Endothelial cell (in vitro differentiated cells): ENCODE data around the gene METTL27. TPM values are rescaled to one million over a fixed set of nuclear protein-coding genes. Genes with fewer than 3 reads are reported as not detected.

ENCODE experiments used
- DNase-seq: peaks from one replicate; pipeline ENCODE4 v3.0.0; 2021; ENCODE audit warnings: low spot score
- H3K27ac Mint-ChIP-seq: one replicate; pipeline ENCODE4 v1.8.0; 2021; ENCODE audit warnings: mixed read lengths, inconsistent platforms; ENCODE audit not compliant: unreplicated experiment
- H3K27me3 Mint-ChIP-seq: one replicate; pipeline ENCODE4 v1.8.0; 2021; ENCODE audit warnings: mild to moderate bottlenecking, moderate library complexity, mixed read lengths, inconsistent platforms; ENCODE audit not compliant: unreplicated experiment
- H3K36me3 Mint-ChIP-seq: one replicate; pipeline ENCODE4 v1.8.0; 2021; ENCODE audit warnings: mild to moderate bottlenecking, low read depth, mixed read lengths, inconsistent platforms; ENCODE audit not compliant: unreplicated experiment
- H3K4me1 Mint-ChIP-seq: one replicate; pipeline ENCODE4 v1.8.0; 2021; ENCODE audit warnings: mild to moderate bottlenecking, mixed read lengths, inconsistent platforms; ENCODE audit not compliant: unreplicated experiment
- H3K4me3 Mint-ChIP-seq: one replicate; pipeline ENCODE4 v1.8.0; 2021; ENCODE audit warnings: mild to moderate bottlenecking, mixed read lengths, inconsistent platforms; ENCODE audit not compliant: unreplicated experiment
- H3K9me3 Mint-ChIP-seq: one replicate; pipeline ENCODE4 v1.8.0; 2021; ENCODE audit warnings: mixed read lengths, inconsistent platforms; ENCODE audit not compliant: unreplicated experiment
- CTCF ChIP-seq: fragments of 200-600 bp; sonication (generic); IDR thresholded peaks from one replicate; pipeline ENCODE4 v1.5.0; 2021; ENCODE audit warnings: antibody characterized with exemption; ENCODE audit not compliant: unreplicated experiment
- total RNA-seq: library from RNA; stranded (reverse); fragmentation: NEBNext Ultra II Directional; extraction: Animal tissue kit (Norgen Biotek cat#: 25700); gene quantifications from one replicate; pipeline ENCODE4 v1.2.1, GENCODE V29; 2021; ENCODE audit not compliant: unreplicated experiment

Gene METTL27
- total RNA-seq, 1 donor from 2014 or later: 6.1 TPM

- H3K9me3 Mint-ChIP-seq: no peaks in the 10 kb centered on the region
- no peak for DNase-seq
- no peaks in the 10 kb centered on the region for H3K4me1 Mint-ChIP-seq
- TF ChIP-seq CTCF: no peak
- H3K4me3 Mint-ChIP-seq: no peak overlapping the region
- H3K27me3 Mint-ChIP-seq: no peaks in the 10 kb centered on the region
- no peak overlapping the region for H3K27ac Mint-ChIP-seq
- no peaks in the 10 kb centered on the region for H3K36me3 Mint-ChIP-seq
These were observed 55.7 kb downstream of the METTL27 start for GRCh38 chr7:73786588-73786987.

Other genes starting within 250 kb of the METTL27 start
- 8.7 TPM for gene MLXIPL, start 218.0 kb downstream of the METTL27 start, total RNA-seq
- 9.8 TPM for gene VPS37D, start 174.7 kb downstream of the METTL27 start, total RNA-seq
- gene DNAJC30, start 159.1 kb downstream of the METTL27 start, total RNA-seq: 10.3 TPM
- 50.6 TPM for gene BUD23, start 158.9 kb downstream of the METTL27 start, total RNA-seq
- 13.2 TPM for gene STX1A, start 122.8 kb downstream of the METTL27 start, total RNA-seq
- gene ABHD11, start 103.7 kb downstream of the METTL27 start, total RNA-seq: 16.4 TPM
- gene CLDN3, start 72.2 kb downstream of the METTL27 start, total RNA-seq: 0.36 TPM
- gene CLDN4, start 11.5 kb downstream of the METTL27 start, total RNA-seq: 1.6 TPM
- not detected for gene TMEM270, start 18.6 kb upstream of the METTL27 start, total RNA-seq
- 44.8 TPM for gene ELN, start 185.7 kb upstream of the METTL27 start, total RNA-seq
- gene LIMK1, start 241.3 kb upstream of the METTL27 start, total RNA-seq: 51.0 TPM